Gastrocnemius medialis (tissue), 4 donors: ENCODE measurements around the gene ME2.

ENCODE experiments used
- CTCF ChIP-seq, 5 experiments: fragments of 450-650 bp in 3 of 5; fragments of 200-600 bp in 2 of 5; sonication (generic) in 2 of 5; IDR thresholded peaks in 4 of 5; conservative IDR thresholded peaks in 1 of 5; 1 replicate in 4 of 5; 2 replicates in 1 of 5; pipeline ENCODE4 v1.5.1; 2016 to 2019; ENCODE audit warnings: antibody characterized with exemption in 5 of 5, mild to moderate bottlenecking in 3 of 5, moderate library complexity in 3 of 5
- POLR2A ChIP-seq, 2 donors: fragments of 450-650 bp; IDR thresholded peaks; one replicate each; pipeline ENCODE4 v1.6.1; 2017; ENCODE audit warnings: antibody characterized with exemption in 2 of 2, mild to moderate bottlenecking in 2 of 2, moderate library complexity in 2 of 2

GRCh38 chr18:50859793-50860555 lies 18.9 kb upstream of the ME2 start:
- no peak for TF ChIP-seq POLR2A (IDR thresholded peaks at IDR 0.05)
- no peak for TF ChIP-seq CTCF (IDR thresholded peaks at IDR 0.05 in 4 of 5, conservative IDR thresholded peaks at IDR 0.05 in 1 of 5)
